Stimulated activated CD4-positive, alpha-beta T cell treated with anti-CD3 and anti-CD28 coated beads, Interleukin-15, amount 100 ng/mL, for 48 hours (primary cell): ENCODE measurements around the gene MRPS27.
A peak's percentile ranks its signal among the peaks of the same experiment; 100 is the strongest.

Experiments
- DNase-seq, 2 donors: peaks; one replicate each; pipeline ENCODE4 v3.0.0-alpha.2; 2020; ENCODE audit warnings: low read depth in 2 of 2

MRPS27 gene

GRCh38 chr5:72290356-72291133 is 29.5 kb downstream of the MRPS27 start:
- no peak for DNase-seq

- DNase-seq = no peak
Observed at GRCh38 chr5:72288924-72289323, 31.1 kb downstream of the MRPS27 start.

- no peak for DNase-seq
Observed at GRCh38 chr5:72286798-72287197, 33.2 kb downstream of the MRPS27 start.

GRCh38 chr5:72285424-72285821 is 34.6 kb downstream of the MRPS27 start:
- no peak for DNase-seq

- DNase-seq = no peak
Observed at GRCh38 chr5:72284559-72285423, 35.2 kb downstream of the MRPS27 start.

- DNase-seq = no peak
Observed at GRCh38 chr5:72283358-72283757, 36.7 kb downstream of the MRPS27 start.

GRCh38 chr5:72282878-72283277 is 37.2 kb downstream of the MRPS27 start:
- no peak for DNase-seq

GRCh38 chr5:72281764-72282499 is 38.1 kb downstream of the MRPS27 start:
- DNase-seq = no peak

GRCh38 chr5:72281430-72281763 is 38.6 kb downstream of the MRPS27 start:
- DNase-seq = no peak

- DNase-seq = no peak
Observed at GRCh38 chr5:72280581-72281069, 39.4 kb downstream of the MRPS27 start.

- no peak for DNase-seq
Observed at GRCh38 chr5:72276219-72276752, 43.8 kb downstream of the MRPS27 start.

- no peak for DNase-seq
Observed at GRCh38 chr5:72273547-72273946, 46.5 kb downstream of the MRPS27 start.

GRCh38 chr5:72272398-72272797 is 47.6 kb downstream of the MRPS27 start:
- no peak for DNase-seq

GRCh38 chr5:72271702-72272101 is 48.3 kb downstream of the MRPS27 start:
- no peak for DNase-seq

- DNase-seq = no peak
Observed at GRCh38 chr5:72270037-72270436, 50.0 kb downstream of the MRPS27 start.

GRCh38 chr5:72269411-72269780 is 50.6 kb downstream of the MRPS27 start:
- DNase-seq = no peak

GRCh38 chr5:72268753-72269410 is 51.2 kb downstream of the MRPS27 start:
- DNase-seq = peak; percentile 7 to 35

- DNase-seq = no peak
Observed at GRCh38 chr5:72268260-72268659, 51.8 kb downstream of the MRPS27 start.

- no peak for DNase-seq
Observed at GRCh38 chr5:72267685-72268084, 52.4 kb downstream of the MRPS27 start.

- DNase-seq = no peak
Observed at GRCh38 chr5:72266862-72267261, 53.2 kb downstream of the MRPS27 start.
